SK-N-SH treated with all-trans-retinoic acid at 6 μM for 48 hours (cell line): ENCODE results near the gene FLOT2.

Source experiments
- ARNTL ChIP-seq: fragments of 450-650 bp; formaldehyde crosslinking; IDR thresholded peaks from 2 replicates; pipeline ENCODE4 v1.5.0; 2020; ENCODE audit warnings: low read depth, mild to moderate bottlenecking, moderate library complexity, borderline replicate concordance
- ESRRG ChIP-seq: fragments of 250-450 bp; sonication (Bioruptor Pico); IDR thresholded peaks from 2 replicates; pipeline ENCODE4 v1.6.1; 2021; ENCODE audit warnings: mild to moderate bottlenecking
- ISL1 ChIP-seq: fragments of 250-450 bp; sonication (Bioruptor Pico); IDR thresholded peaks from 2 replicates; pipeline ENCODE4 v2.1.2; 2022; ENCODE audit warnings: mild to moderate bottlenecking, moderate library complexity
- OSR1 ChIP-seq: fragments of 250-450 bp; sonication (Bioruptor Pico); IDR thresholded peaks from 2 replicates; pipeline ENCODE4 v1.8.0; 2022; ENCODE audit warnings: moderate library complexity, mild to moderate bottlenecking, inconsistent platforms
- RARB ChIP-seq: fragments of 250-450 bp; sonication (Bioruptor Pico); IDR thresholded peaks from 2 replicates; pipeline ENCODE4 v1.8.0; 2021; ENCODE audit warnings: mild to moderate bottlenecking, moderate library complexity
- SNAI2 ChIP-seq: fragments of 250-450 bp; sonication (Bioruptor Pico); IDR thresholded peaks from 2 replicates; pipeline ENCODE4 v1.5.0; 2020; ENCODE audit warnings: mild to moderate bottlenecking, moderate library complexity
- TCF4 ChIP-seq: fragments of 250-450 bp; sonication (Bioruptor Pico); IDR thresholded peaks from 2 replicates; pipeline ENCODE4 v1.8.0; 2021; ENCODE audit warnings: mild to moderate bottlenecking, moderate library complexity, borderline replicate concordance
- TOX ChIP-seq: fragments of 250-450 bp; sonication (Bioruptor Pico); IDR thresholded peaks from 2 replicates; pipeline ENCODE4 v1.8.0; 2021; ENCODE audit warnings: mild to moderate bottlenecking, moderate library complexity, borderline replicate concordance
- ZNF565 ChIP-seq: fragments of 450-650 bp; formaldehyde crosslinking; conservative IDR thresholded peaks from 2 replicates; pipeline ENCODE4 v1.5.0; 2020; ENCODE audit warnings: low read depth, mild to moderate bottlenecking, moderate library complexity
- ZNF70 ChIP-seq: fragments of 450-650 bp; formaldehyde crosslinking; IDR thresholded peaks from 2 replicates; pipeline ENCODE4 v1.5.0; 2020; ENCODE audit warnings: mild to moderate bottlenecking, moderate library complexity
- ZNF8 ChIP-seq: fragments of 450-650 bp; formaldehyde crosslinking; IDR thresholded peaks from 2 replicates; pipeline ENCODE4 v1.5.0; 2020; ENCODE audit warnings: mild to moderate bottlenecking, moderate library complexity
- TF ChIP-seq, protein P1 (sequence below): fragments of 250-450 bp; sonication (Bioruptor Pico); IDR thresholded peaks from 2 replicates; pipeline ENCODE4 v1.8.0; 2021; ENCODE audit warnings: low read depth, mild to moderate bottlenecking, moderate library complexity, borderline replicate concordance
- TF ChIP-seq, protein P2 (sequence below): fragments of 250-450 bp; sonication (Bioruptor Pico); IDR thresholded peaks from 2 replicates; pipeline ENCODE4 v1.5.1; 2021; ENCODE audit warnings: mild to moderate bottlenecking, moderate library complexity
- TF ChIP-seq, protein P3 (sequence below): fragments of 250-450 bp; sonication (Bioruptor Pico); IDR thresholded peaks from 2 replicates; pipeline ENCODE4 v1.8.0; 2020; ENCODE audit warnings: mild to moderate bottlenecking, moderate library complexity, borderline replicate concordance

DNA sequence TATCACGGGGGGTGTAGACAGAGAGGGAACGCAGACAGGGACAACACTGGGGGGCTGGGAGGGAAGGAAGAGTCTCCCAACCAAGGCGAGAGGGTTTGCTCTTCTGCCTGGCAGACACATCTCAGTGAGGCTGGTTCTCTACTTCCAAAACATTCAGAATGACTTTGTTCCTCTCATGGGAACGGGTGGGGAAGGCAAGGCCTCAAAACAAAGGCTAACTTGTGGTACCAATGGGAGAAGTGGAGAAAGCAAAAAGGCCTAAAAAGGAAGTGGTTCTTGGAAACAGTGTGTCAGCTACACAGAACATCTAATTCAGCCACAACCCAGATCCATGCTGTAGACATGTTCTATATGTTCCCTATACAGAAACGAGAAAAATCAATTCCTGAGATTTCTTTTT, 7.5 kb downstream of the FLOT2 start:
- no peak for TF ChIP-seq TOX (CRISPR knock-in tag)
- TF ChIP-seq ARNTL (CRISPR knock-in tag), result no peak
- no peak for TF ChIP-seq ZNF70 (CRISPR knock-in tag)
- no peak for TF ChIP-seq TCF4 (CRISPR knock-in tag)
- TF ChIP-seq, protein P1, sequence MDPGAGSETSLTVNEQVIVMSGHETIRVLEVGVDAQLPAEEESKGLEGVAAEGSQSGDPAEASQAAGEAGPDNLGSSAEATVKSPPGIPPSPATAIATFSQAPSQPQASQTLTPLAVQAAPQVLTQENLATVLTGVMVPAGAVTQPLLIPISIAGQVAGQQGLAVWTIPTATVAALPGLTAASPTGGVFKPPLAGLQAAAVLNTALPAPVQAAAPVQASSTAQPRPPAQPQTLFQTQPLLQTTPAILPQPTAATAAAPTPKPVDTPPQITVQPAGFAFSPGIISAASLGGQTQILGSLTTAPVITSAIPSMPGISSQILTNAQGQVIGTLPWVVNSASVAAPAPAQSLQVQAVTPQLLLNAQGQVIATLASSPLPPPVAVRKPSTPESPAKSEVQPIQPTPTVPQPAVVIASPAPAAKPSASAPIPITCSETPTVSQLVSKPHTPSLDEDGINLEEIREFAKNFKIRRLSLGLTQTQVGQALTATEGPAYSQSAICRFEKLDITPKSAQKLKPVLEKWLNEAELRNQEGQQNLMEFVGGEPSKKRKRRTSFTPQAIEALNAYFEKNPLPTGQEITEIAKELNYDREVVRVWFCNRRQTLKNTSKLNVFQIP, result no peak
- no peak for TF ChIP-seq ESRRG (CRISPR knock-in tag)
- TF ChIP-seq, protein P2, sequence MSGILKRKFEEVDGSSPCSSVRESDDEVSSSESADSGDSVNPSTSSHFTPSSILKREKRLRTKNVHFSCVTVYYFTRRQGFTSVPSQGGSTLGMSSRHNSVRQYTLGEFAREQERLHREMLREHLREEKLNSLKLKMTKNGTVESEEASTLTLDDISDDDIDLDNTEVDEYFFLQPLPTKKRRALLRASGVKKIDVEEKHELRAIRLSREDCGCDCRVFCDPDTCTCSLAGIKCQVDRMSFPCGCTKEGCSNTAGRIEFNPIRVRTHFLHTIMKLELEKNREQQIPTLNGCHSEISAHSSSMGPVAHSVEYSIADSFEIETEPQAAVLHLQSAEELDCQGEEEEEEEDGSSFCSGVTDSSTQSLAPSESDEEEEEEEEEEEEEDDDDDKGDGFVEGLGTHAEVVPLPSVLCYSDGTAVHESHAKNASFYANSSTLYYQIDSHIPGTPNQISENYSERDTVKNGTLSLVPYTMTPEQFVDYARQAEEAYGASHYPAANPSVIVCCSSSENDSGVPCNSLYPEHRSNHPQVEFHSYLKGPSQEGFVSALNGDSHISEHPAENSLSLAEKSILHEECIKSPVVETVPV (CRISPR knock-in tag), result no peak
- TF ChIP-seq RARB (CRISPR knock-in tag), result no peak
- TF ChIP-seq, protein P3, sequence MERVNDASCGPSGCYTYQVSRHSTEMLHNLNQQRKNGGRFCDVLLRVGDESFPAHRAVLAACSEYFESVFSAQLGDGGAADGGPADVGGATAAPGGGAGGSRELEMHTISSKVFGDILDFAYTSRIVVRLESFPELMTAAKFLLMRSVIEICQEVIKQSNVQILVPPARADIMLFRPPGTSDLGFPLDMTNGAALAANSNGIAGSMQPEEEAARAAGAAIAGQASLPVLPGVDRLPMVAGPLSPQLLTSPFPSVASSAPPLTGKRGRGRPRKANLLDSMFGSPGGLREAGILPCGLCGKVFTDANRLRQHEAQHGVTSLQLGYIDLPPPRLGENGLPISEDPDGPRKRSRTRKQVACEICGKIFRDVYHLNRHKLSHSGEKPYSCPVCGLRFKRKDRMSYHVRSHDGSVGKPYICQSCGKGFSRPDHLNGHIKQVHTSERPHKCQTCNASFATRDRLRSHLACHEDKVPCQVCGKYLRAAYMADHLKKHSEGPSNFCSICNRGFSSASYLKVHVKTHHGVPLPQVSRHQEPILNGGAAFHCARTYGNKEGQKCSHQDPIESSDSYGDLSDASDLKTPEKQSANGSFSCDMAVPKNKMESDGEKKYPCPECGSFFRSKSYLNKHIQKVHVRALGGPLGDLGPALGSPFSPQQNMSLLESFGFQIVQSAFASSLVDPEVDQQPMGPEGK (CRISPR knock-in tag), result no peak
- TF ChIP-seq ISL1, result no peak
- TF ChIP-seq ZNF8 (CRISPR knock-in tag), result no peak
- no peak for TF ChIP-seq ZNF565 (CRISPR knock-in tag)
- no peak for TF ChIP-seq OSR1 (CRISPR knock-in tag)
- no peak for TF ChIP-seq SNAI2 (CRISPR knock-in tag)
